ENCODE results near the gene TMEM245.
"Not testable (repeated sequence)": the region's sequence is repeated elsewhere in the genome, so short reads cannot be mapped to it uniquely, and the experiment has no call there.

Gene TMEM245

DNA sequence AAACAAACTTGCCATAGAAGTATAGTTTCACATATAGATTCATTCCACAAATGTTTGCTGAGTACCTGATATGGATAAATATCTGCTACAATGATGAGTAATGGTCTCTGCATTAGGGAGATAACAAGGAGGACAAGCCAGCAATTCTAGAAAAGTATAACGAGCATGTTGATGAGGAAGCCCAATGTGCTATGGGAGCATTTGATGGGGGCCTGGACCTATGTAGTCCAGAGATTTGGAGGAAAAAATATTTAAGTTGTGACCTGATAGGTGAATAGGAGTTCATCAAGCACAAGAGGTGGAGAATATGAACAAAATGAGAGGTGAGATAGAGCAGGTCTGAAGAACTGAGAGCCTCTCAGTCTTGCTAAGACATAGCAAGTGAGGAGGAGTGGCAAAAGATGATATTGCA is 14.4 kb upstream of the TMEM245 start:
- no peak for DNase-seq (ENCODE audit: extremely low read depth, low read depth)
- TF ChIP-seq, protein P1, sequence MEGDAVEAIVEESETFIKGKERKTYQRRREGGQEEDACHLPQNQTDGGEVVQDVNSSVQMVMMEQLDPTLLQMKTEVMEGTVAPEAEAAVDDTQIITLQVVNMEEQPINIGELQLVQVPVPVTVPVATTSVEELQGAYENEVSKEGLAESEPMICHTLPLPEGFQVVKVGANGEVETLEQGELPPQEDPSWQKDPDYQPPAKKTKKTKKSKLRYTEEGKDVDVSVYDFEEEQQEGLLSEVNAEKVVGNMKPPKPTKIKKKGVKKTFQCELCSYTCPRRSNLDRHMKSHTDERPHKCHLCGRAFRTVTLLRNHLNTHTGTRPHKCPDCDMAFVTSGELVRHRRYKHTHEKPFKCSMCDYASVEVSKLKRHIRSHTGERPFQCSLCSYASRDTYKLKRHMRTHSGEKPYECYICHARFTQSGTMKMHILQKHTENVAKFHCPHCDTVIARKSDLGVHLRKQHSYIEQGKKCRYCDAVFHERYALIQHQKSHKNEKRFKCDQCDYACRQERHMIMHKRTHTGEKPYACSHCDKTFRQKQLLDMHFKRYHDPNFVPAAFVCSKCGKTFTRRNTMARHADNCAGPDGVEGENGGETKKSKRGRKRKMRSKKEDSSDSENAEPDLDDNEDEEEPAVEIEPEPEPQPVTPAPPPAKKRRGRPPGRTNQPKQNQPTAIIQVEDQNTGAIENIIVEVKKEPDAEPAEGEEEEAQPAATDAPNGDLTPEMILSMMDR (IDR thresholded peaks at IDR 0.05; ENCODE audit: low read depth, low read length): no peak

DNA sequence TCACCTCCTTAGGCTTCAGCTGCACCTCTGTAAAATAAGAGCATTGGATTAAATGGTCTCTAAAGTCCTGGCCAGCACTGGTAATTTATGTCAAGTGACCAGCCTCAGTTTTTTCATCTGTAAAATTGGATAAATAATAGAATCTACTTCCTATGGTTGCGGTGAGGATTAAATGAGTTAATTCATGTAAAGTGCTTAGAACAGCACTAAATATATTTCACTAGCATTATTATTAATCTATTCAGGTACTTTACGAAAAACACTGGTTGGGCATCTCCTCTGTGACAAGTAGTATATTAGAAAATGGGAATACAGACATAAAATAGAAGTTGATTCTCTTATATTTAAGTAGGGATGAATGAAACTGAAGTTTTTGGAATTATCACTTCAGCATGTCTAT is 13.8 kb upstream of the TMEM245 start:
- no peak for DNase-seq (ENCODE audit: extremely low read depth, low read depth)
- TF ChIP-seq, protein P1 (IDR thresholded peaks at IDR 0.05; ENCODE audit: low read depth, low read length): no peak

DNA sequence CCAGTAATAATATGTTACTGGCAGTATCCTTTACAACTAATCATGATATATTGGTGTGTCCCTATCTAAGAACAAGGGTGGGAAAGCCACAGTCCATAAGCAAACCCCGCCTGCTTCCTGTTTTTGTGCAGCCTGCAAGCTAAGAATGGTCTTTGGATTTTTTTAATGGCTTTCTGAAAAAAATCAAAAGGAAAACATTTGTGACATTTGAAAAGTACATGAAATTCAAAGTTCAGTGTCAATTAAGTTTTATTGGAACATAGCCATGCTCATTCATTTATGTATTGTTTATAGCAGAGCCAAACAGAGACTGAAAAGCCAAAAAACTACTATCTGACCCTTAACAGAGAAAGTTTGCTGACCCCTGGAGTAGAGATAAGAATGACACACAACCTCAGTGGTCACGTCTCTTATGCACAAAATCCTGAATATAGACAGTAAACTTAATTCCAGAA is 12.8 kb upstream of the TMEM245 start:
- TF ChIP-seq, protein P1 (IDR thresholded peaks at IDR 0.05; ENCODE audit: low read depth, low read length): no peak
- no peak for DNase-seq (ENCODE audit: extremely low read depth, low read depth)

DNA sequence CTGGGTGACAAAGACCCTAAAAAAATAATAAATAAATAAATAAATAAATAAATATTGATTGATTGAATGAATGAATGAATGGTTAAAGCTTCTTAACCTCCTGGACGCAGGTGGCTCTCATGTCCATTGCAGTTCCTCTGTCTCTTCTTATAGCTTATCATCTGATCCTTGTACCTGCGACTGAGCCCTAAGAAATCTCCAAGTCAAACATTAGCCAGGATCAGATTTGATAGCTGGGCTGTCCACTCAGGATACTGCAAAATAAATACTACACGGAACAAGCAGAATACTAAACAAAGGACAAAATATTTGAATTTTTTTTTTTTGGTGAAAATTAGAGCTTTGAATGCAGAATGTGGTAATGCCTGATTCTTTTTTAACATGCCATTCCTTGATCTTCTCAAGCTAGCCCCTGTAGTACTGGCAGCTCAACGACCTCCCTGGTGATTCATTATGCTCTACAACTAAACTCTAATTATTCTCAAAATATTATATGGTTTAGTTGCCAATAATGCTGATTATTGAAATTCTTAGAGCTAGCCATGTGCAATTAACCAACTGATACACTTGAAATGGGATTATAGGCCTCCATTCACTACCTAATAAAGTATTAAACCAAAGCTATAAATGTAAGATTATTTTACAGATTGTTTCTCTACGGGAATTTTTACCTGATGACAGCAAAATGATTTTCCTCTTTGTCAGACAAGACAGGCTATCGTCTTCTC is 9.9 kb upstream of the TMEM245 start:
- DNase-seq (ENCODE audit: extremely low read depth, low read depth): no peak
- TF ChIP-seq, protein P1 (IDR thresholded peaks at IDR 0.05; ENCODE audit: low read depth, low read length): no peak

DNA sequence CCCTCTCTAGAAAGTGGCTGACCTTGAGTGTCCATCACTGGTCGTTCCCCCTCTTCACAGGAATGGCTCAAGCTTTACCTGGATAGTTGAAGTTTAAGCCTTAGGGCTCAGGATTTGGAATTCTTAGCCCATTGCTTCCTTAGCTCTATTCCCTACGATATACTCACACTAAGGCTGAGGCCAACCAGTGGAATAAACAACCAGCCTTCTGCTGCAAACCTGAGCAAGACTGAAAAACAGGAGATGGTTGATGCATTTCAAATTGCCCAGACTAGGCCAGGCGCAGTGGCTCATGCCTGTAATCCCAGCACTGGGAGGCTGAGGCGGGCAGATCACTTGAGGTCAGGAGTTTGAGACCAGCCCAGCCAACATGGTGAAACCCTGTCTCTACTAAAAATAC is 6.9 kb upstream of the TMEM245 start:
- not testable (repeated sequence) for DNase-seq (ENCODE audit: extremely low read depth, low read depth)

DNA sequence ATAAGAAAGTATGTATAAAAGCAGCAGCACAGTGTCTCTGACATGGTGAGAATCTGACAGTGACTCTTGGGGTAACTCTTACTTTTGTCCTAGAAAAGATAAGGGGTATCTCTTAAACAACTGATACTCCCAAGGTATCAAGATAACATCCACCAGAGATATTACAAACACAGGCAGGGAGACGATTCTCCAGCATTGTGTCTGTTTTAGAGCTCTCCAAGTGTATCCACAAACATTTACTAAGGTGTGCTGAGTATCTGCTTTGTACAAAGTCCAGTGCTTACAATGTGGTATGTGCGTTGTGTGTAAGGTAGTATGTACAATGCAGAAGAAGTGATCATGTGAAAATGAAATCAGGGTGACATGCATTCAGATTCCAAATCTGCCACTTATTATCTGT is 4.4 kb upstream of the TMEM245 start:
- TF ChIP-seq, protein P1 (IDR thresholded peaks at IDR 0.05; ENCODE audit: low read depth, low read length): no peak
- no peak for DNase-seq (ENCODE audit: extremely low read depth, low read depth)

DNA sequence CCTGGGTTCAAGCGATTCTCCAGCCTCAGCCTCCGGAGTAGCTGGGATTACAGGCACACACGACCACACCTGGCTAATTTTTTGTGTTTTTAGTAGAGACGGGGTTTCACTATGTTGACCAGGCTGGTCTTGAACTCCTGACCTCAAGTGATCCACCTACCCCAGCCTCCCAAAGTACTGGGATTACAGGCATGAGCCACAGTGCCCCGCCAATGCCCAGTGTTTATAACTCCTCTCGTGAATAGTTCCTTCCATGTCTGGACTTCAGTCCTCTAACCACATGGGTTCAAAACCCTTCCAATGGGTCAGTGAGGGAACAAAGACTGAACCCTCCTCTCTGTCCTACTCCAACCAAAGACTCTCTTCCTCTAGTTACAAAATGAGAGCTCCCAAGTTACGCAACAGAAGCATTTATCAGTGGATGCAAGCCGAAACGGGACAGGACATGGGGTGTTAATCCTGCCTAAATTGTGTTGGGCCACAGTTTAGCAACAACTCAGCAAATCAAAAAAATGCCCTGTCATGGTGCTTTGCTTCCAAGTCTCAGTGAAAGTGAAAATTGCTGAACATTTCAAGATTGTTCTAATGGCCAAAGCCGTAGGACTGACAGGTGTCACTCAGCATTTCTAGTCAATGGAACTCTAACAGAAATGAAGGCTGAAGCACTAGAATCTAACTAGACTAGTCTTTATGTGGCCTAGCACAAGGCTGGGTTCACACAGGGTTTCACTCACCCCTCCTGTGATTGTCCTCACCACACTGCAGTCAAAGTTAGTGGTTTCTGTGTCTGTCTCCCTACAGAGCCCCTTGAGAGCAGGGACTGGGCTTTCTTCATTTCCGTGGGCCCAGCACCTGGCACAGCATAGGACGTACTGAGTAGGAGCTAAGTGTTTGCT is 3.2 kb upstream of the TMEM245 start:
- no peak for DNase-seq (ENCODE audit: extremely low read depth, low read depth)
- TF ChIP-seq, protein P1 (IDR thresholded peaks at IDR 0.05; ENCODE audit: low read depth, low read length): no peak

All from AG09319 (cell line).